ENCODE results near the gene NKD1. TPM values are rescaled to one million over a fixed set of nuclear protein-coding genes. Genes with fewer than 3 reads are reported as not detected.

Gene NKD1
- total RNA-seq, 1 experiment from 2014 or later, result 11.4 TPM

- no peak overlapping the region for H2AFZ ChIP-seq (ENCODE audit: low read depth, low read length, poor library complexity, severe bottlenecking)
- no peaks in the 10 kb centered on the region for H3K79me2 ChIP-seq (ENCODE audit: insufficient read depth, low read length)
- ATAC-seq (no peak), DNase-seq (ENCODE audit: low read depth, low spot score) (no peak)
- H3K9me3 ChIP-seq (ENCODE audit: control insufficient read depth in 1 of 2, insufficient read depth in 1 of 2, low read depth in 1 of 2, low read length in 2 of 2), result peaks cover 7 to 10% of the 10 kb centered on the region in 2 experiments; a peak in 2 of 4 replicates
- CTCF ChIA-PET, result interaction anchor here (1.7 to 4.5 kb wide), 3 partner anchors 25 to 292 kb away, joined by 5 to 62 read pairs (median 28); no protein-coding TSS in a partner anchor
- H4K20me1 ChIP-seq (ENCODE audit: insufficient read depth), result no peaks in the 10 kb centered on the region
- RAD21 ChIA-PET (ENCODE audit: low non-redundant PET in 1 of 2, low total read pairs in 2 of 2, uncharacterized antibody in 2 of 2, unreplicated experiment in 2 of 2), result interaction anchor here in 1 of 2 experiments (2.1 kb wide), 1 partner anchor 139 kb away, joined by 5 read pairs; no protein-coding TSS in a partner anchor
- intact Hi-C loops (cut with micrococcal nuclease), result loop anchor here (5.0 kb wide), 2 partner anchors 345 to 455 kb away; no protein-coding TSS in a partner anchor
- no peaks in the 10 kb centered on the region for H3K27me3 ChIP-seq (ENCODE audit: insufficient read depth, low read length)
- H3K4me3 ChIP-seq (replicated peaks in 1 of 2; ENCODE audit: low read depth in 1 of 2, low read length in 2 of 2), result no peak overlapping the region
- no peaks in the 10 kb centered on the region for H3K36me3 ChIP-seq (ENCODE audit: control insufficient read depth in 1 of 2, insufficient read depth in 2 of 2, low read length in 2 of 2)
- no peak overlapping the region for H3K4me2 ChIP-seq (ENCODE audit: low read length)
- H3K4me1 ChIP-seq (ENCODE audit: control insufficient read depth in 1 of 2, insufficient read depth in 2 of 2, low read length in 2 of 2), result peaks cover 0 to 5% of the 10 kb centered on the region in 2 experiments; a peak in 1 of 4 replicates
- no TSS peak for BruUV-seq (replicated peaks)
- POLR2A ChIA-PET, result no interaction called here
- no peak overlapping the region for H3K9ac ChIP-seq (ENCODE audit: low read length)
- H3K27ac ChIP-seq (ENCODE audit: low read depth, low read length), result no peak overlapping the region
- no peaks in the 10 kb centered on the region for H3K9me2 ChIP-seq (ENCODE audit: insufficient read depth)
- TF ChIP-seq YY1 (IDR thresholded peaks at IDR 0.05; ENCODE audit: extremely low read depth, insufficient replicate concordance, low read depth, low read length) (no peak), SIN3A (IDR thresholded peaks at IDR 0.05; ENCODE audit: low read depth) (no peak), CEBPB (IDR thresholded peaks at IDR 0.05; ENCODE audit: low read depth) (no peak), ZBTB33 (IDR thresholded peaks at IDR 0.05; ENCODE audit: extremely low read depth, insufficient replicate concordance, low read length) (no peak), EZH2 (IDR thresholded peaks at IDR 0.05) (no peak), EZH2phosphoT487 (IDR thresholded peaks at IDR 0.05; ENCODE audit: borderline replicate concordance) (no peak), REST (IDR thresholded peaks at IDR 0.05; ENCODE audit: low read depth) (no peak)
These were observed 118.7 kb downstream of the NKD1 start for GRCh38 chr16:50666658-50667496.
